ENCODE results near the gene C14orf132.
A peak's percentile ranks its signal among the peaks of the same experiment; 100 is the strongest.

The C14orf132 gene

DNA sequence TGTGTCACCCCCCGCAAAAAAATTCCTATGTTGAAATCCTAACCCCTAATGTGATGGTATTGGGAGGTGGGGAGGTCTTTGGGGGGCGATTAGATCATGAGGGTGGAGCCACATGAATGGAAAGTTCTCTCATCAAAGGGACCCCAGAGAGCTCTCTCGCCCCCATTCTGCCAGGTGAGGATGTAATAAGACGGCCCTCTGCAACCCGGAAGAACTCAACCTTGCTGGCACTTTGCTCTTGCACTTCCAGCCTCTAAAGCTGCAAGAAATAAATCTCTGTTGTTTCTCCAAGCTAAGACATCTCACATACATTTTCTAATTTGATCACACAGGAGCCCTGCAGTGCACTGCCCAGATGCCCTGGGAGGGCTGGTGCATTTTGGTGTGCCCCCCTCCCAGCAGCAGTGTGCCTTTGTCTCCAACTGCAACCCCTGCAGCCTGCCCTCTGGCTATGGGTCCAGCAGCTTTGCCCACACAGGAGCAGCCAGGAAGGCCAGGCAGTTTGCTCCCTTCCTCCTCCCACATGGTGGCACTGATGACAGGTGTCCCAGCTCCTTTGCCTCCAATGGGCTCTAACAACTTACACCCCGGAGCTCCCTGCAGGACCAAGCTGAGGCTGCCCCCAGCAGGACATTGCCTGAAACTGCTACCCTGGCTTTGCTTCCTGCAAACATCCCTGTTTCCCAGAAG lies 59.3 kb downstream of the C14orf132 start:
- no peak for DNase-seq (ENCODE audit: low read depth)

DNA sequence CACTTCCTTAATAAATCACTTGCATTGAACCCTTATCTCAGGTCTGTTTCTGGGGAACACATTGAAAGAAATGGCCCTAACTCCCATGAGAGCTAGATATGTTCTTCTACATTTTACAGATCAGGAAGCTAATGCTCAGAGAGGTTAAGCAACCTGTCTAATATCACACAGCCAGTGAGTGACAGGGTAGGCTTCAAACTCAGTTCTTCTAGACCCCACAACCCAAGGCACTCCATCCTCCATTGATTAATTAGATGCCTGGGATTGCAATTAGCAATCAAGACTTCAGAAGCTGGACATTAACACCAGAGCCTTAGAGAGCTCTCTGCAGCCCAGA lies 59.8 kb downstream of the C14orf132 start:
- no peak for DNase-seq (ENCODE audit: low read depth)

DNA sequence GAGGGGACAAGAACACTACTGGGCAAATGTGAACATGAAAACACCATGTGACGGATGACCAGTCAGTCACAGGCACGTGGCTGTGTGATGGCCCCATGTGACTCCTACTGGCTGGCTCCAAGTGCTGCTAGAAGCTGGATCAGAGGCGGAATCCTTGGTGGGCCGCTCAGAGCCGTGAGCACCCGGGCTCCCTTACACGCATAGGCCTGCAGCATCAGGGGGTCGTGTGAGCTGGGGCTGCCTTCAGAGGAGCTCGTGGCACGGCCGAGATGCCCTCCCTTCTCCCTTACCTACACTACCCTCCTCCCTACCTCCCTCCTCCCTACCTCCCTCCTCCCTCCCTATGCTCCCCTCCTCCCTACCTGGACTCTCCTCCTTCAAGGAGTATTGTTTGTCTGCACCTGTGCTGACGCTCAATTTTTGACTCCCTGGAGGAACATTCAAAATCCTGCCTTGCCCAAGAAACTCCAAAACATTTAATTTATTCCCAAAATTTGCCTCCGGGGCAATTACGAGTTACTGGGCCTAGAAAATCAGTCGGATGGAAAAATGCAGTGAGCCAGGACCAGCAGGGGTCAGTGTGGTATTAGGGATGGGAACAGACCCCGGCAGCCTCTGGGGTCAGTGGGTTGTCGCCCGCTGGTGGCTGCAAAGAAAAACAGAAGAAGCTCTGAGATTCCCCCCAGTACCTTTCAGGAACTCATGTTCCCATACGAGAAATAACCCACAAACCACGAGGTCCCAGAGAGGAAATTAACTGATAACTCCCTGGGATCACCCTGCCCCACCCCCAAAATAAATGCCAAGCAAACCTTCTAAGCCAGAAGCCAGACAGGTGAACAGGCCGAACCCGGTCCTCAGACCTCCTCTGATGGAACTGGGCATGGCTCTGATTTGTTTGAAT lies 61.3 kb downstream of the C14orf132 start:
- DNase-seq (ENCODE audit: low read depth): peak; percentile 54

- no peak for DNase-seq (ENCODE audit: low read depth)
Measured at GRCh38 chr14:96102081-96102856, 63.1 kb downstream of the C14orf132 start.

DNA sequence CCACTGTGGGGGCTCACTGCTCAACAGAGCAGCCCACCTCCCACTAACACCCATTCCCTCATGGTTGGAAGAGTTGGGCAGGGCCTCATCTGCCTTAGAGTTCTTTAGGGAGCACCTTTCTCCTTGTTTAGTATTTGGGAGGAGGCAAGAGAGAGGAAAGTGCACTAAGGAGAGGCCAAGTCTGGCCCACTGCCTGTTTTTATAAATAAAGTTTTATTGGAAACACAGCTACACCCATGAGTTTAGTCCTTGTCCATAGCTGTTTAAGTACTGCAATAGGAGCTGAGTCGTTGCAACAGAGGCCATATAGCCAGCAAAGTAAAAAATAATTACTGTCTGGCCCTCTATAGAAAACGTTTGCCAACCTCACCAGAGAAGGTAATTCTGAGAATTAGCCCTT lies 63.9 kb downstream of the C14orf132 start:
- DNase-seq (ENCODE audit: low read depth): no peak

DNA sequence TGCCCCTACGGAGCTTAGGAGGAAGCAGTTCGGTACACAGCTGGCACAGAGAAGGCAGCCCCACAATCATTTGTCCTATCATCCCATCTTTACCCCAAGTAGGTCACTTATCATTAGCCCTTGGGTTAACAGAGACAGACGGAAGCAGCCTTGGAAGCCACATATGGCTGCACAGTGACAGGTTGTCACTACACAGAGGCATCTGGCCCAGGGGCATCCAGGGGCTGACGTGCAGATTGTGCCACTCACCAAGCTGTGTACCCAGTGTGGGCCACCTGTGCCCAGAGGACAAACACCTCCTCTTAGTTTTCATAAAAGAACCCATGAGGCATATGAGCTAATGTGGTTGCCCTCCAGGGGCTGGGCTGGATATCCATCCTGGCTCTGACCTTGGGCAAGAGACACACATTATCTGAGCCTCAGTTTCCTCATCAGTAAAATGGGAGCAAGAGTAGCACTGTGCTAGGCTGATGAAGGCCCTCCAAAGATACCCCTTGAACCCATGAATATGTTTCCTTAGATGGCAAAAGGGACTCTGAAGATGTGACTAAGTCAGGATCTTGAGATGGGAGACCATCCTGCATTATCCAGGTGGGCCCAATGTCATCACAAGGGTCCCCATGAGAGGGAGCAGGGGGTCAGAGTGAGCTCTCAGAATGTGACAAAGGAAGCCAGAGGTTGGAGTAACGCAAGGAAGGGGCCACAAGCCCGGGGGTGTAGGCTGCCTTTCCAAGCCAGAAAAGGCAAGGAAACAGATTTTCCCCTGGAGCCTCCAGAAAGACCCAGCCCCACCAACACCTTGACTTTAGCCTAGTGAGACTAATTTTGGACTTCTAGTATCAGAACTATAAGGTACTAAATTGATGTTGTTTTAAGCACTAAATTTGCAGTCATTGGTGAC lies 64.6 kb downstream of the C14orf132 start:
- DNase-seq (ENCODE audit: low read depth): no peak

- no peak for DNase-seq (ENCODE audit: low read depth)
Measured at GRCh38 chr14:96104469-96105057, 65.4 kb downstream of the C14orf132 start.

GRCh38 chr14:96105089-96105925 lies 66.1 kb downstream of the C14orf132 start:
- DNase-seq (ENCODE audit: low read depth): no peak

GRCh38 chr14:96105926-96106441 lies 66.8 kb downstream of the C14orf132 start:
- no peak for DNase-seq (ENCODE audit: low read depth)

GRCh38 chr14:96106891-96107290 lies 67.7 kb downstream of the C14orf132 start:
- DNase-seq (ENCODE audit: low read depth): no peak

- no peak for DNase-seq (ENCODE audit: low read depth)
Measured at GRCh38 chr14:96108061-96108795, 69.1 kb downstream of the C14orf132 start.

DNA sequence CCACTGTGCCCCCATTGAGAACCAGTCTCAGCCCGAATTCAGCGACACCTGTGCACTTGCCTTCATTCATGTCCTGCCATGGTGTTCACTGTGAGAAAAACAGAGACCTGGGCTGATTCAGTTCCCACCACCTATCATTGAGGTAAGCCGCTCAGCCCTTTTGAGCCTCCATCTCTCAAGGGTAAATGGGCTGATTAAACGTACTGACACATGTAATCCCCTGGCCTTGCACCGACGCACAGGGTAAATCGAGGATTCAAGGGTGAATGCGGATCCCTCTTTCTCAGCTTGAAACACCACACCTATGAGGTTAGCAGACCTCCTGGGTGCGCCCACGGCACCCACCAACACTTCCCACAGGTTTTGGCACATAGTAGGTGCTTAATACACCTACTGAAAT lies 69.7 kb downstream of the C14orf132 start:
- no peak for DNase-seq (ENCODE audit: low read depth)

GRCh38 chr14:96109596-96110355 lies 70.6 kb downstream of the C14orf132 start:
- DNase-seq (ENCODE audit: low read depth): no peak

DNA sequence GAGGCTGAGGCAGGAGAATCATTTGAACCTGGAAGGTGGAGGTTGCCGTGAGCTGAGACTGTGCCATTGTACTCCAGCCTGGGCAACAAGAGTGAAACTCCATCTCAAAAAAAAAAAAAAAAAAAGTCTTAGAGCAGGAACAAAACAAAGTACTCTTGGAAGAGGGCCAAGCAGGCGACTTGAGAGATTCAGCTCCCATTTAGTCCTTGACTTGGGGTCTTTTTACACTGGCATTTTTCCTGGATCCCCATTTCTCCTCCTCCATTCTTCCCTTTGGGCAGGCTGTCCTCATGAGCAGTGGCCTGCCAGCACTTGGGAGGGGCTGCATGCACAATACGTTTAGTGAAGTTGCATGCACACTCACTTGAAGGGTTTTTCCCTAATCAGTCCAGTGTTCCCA lies 72.9 kb downstream of the C14orf132 start:
- DNase-seq (ENCODE audit: low read depth): no peak

DNA sequence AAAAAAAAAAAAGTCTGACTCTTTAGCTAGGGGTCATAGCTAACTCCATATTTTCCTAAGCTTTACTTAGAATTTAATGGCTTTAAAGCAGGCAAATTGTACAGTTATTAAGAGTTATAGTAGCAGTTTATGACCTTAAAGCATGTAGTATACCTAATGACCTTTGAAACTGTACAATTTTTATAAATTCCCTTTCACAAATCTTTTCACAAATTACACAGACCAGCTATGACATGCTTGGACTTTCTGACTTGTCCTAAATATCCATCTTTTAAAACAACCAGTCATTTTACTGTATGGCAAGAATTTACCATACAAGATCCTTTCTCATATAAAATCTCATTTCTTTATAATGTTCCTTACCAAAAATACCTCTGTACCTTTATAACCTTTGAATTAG lies 74.8 kb downstream of the C14orf132 start:
- no peak for DNase-seq (ENCODE audit: low read depth)

- DNase-seq (ENCODE audit: low read depth): no peak
Measured at GRCh38 chr14:96117101-96117897, 78.1 kb downstream of the C14orf132 start.

GRCh38 chr14:96117960-96118359 lies 78.8 kb downstream of the C14orf132 start:
- DNase-seq (ENCODE audit: low read depth): no peak

DNA sequence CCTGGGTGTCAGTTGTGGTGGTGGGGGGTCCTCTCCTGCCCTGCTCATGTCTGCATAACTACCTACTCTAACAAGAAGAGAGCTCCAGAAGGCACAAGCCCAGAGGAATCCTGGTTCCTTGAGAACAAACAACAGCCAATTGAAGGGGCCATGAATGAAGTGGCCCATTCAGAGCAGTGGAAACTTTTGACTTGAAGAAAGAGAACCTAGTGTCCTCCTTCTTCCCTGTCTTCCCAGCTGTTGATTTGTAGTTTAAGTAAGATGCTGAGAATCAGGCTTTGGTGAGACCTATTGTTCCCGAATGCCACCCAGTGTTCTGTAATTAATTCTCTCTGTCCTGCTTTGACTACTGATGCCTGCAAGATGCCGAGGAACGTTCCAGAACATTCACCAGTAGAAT lies 79.2 kb downstream of the C14orf132 start:
- DNase-seq (ENCODE audit: low read depth): no peak
